ENCODE measurements around the gene UBE2Q1. TPM values are rescaled to one million over a fixed set of nuclear protein-coding genes. Genes with fewer than 3 reads are reported as not detected.

Gene UBE2Q1
- total RNA-seq, 1 experiment from 2014 or later: 52.8 TPM

DNA sequence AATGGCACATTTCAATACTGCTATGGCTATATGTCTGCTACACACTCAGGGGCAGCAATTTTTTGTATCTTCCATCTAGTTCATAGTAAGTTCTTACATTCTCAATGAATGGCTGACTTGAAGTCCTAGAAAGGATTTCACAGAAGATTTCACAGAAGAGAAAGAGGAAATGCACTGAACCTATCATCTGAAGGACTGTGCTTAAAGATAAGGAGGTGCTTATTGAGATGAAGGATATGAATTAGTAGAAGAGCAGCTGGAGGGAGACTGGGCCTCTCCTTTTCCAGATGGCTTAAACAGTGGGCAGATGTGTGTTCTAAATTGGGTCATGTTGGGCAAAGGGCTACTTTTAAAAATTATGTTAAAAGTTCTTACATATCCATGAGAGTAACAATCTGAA is 34.9 kb upstream of the UBE2Q1 start:
- CTCF ChIA-PET: interaction anchor here (0.6 kb wide), 1 partner anchor 11 kb away, joined by 3 read pairs; no protein-coding TSS in a partner anchor
- BruUV-seq (replicated peaks): no TSS peak

DNA sequence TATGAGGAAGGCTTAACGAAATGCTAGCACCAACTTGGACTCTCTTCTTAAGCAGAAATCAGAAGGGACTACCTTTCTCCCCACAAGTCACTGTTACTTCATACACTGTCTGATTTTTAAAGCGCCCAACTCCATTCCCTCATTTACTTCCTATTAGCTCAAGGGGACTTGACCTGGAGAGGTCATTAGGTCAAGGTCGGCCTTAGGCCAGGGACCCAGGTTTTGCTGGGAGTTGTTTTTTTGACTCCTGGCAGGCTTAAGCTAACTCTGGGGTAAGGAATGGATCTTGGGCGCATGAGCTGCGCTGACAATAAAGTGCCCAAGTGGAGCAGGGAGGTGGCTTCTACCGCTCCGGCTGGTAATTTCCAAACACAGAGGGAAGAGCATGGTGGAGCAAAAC is 32.7 kb upstream of the UBE2Q1 start:
- H3K9me3 ChIP-seq (ENCODE audit: insufficient read depth, low read depth): no peaks in the 10 kb centered on the region
- intact Hi-C loops (cut with micrococcal nuclease; ENCODE audit: unreplicated experiment): no loop called here
- TF ChIP-seq EZH2 (IDR thresholded peaks at IDR 0.05; ENCODE audit: low read depth): no peak
- no peak for TF ChIP-seq CTCF (conservative IDR thresholded peaks at IDR 0.05)
- no peaks in the 10 kb centered on the region for H3F3A ChIP-seq (ENCODE audit: insufficient read depth, low read depth)
- no peaks in the 10 kb centered on the region for H3K79me2 ChIP-seq (ENCODE audit: low read depth)
- BruUV-seq (replicated peaks): no TSS peak
- no peaks in the 10 kb centered on the region for H3K9me2 ChIP-seq (ENCODE audit: insufficient read depth)
- ChIA-PET CTCF (interaction anchor here (0.6 kb wide), 1 partner anchor 17 kb away, joined by 3 read pairs; no protein-coding TSS in a partner anchor), POLR2A (ENCODE audit: unreplicated experiment) (no interaction called here)
- H3K4me2 ChIP-seq: no peak overlapping the region
- H3K27me3 ChIP-seq (ENCODE audit: insufficient read depth, low read depth): no peaks in the 10 kb centered on the region
- peaks cover 66% of the 10 kb centered on the region for H3K36me3 ChIP-seq (ENCODE audit: low read depth)
- H3K4me3 ChIP-seq: no peak overlapping the region
- H3K4me1 ChIP-seq (replicated peaks; ENCODE audit: insufficient read depth): no peaks in the 10 kb centered on the region
- no peak overlapping the region for H2AFZ ChIP-seq
- peaks cover 8% of the 10 kb centered on the region; the same call in 1 of the 2 replicates for H4K20me1 ChIP-seq (ENCODE audit: insufficient read depth)
- no peak for DNase-seq
- no peak overlapping the region for H3K27ac ChIP-seq

More for the DNA sequence above, 34.9 kb upstream of the UBE2Q1 start:
- peaks cover 64% of the 10 kb centered on the region for H3K36me3 ChIP-seq (ENCODE audit: low read depth)
- POLR2A ChIA-PET (ENCODE audit: unreplicated experiment): no interaction called here
- no peak overlapping the region for H3K4me3 ChIP-seq
- H4K20me1 ChIP-seq (ENCODE audit: insufficient read depth): peaks cover 8% of the 10 kb centered on the region
- H3K4me2 ChIP-seq: no peak overlapping the region
- H3K4me1 ChIP-seq (replicated peaks; ENCODE audit: insufficient read depth): no peaks in the 10 kb centered on the region
- H3K9me2 ChIP-seq (ENCODE audit: insufficient read depth): no peaks in the 10 kb centered on the region
- no peaks in the 10 kb centered on the region for H3F3A ChIP-seq (ENCODE audit: insufficient read depth, low read depth)
- intact Hi-C loops (cut with micrococcal nuclease; ENCODE audit: unreplicated experiment): no loop called here
- H3K27me3 ChIP-seq (ENCODE audit: insufficient read depth, low read depth): no peaks in the 10 kb centered on the region
- no peak overlapping the region for H3K27ac ChIP-seq
- no peak overlapping the region for H2AFZ ChIP-seq
- H3K9me3 ChIP-seq (ENCODE audit: insufficient read depth, low read depth): no peaks in the 10 kb centered on the region
- no peaks in the 10 kb centered on the region for H3K79me2 ChIP-seq (ENCODE audit: low read depth)
- TF ChIP-seq EZH2 (IDR thresholded peaks at IDR 0.05; ENCODE audit: low read depth): no peak
- DNase-seq: no peak

DNA sequence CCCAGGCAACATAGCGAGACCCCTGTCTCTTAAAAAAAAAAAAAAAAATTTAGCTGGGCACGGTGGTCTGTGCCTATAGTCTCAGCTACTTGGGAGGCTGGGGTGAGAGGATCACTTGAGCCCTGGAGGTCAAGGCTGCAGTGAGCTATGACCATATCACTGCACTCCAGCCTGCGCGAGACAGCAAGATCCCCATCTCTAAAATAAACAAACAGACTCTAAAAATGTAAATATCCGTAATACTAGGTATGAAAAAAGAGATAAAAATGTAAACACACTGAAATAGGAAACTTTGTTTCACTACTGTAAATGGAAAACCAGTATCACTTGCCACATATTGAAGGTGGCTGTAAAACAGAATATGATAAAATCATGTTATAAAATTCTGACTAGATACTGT is 32.3 kb upstream of the UBE2Q1 start:
- ChIA-PET POLR2A (ENCODE audit: unreplicated experiment) (interaction anchor here (0.7 kb wide), 1 partner anchor 19 kb away, joined by 7 read pairs; no protein-coding TSS in a partner anchor), CTCF (interaction anchor here (0.6 kb wide), 1 partner anchor 16 kb away, joined by 3 read pairs; no protein-coding TSS in a partner anchor)
- BruUV-seq (replicated peaks): no TSS peak
- peaks cover 66% of the 10 kb centered on the region for H3K36me3 ChIP-seq (ENCODE audit: low read depth)
- intact Hi-C loops (cut with micrococcal nuclease; ENCODE audit: unreplicated experiment): no loop called here
- H3K4me1 ChIP-seq (replicated peaks; ENCODE audit: insufficient read depth): no peaks in the 10 kb centered on the region
- H2AFZ ChIP-seq: no peak overlapping the region
- no peak for TF ChIP-seq CTCF (conservative IDR thresholded peaks at IDR 0.05)
- TF ChIP-seq EZH2 (IDR thresholded peaks at IDR 0.05; ENCODE audit: low read depth): no peak
- no peak overlapping the region for H3K4me2 ChIP-seq
- no peaks in the 10 kb centered on the region for H3F3A ChIP-seq (ENCODE audit: insufficient read depth, low read depth)
- H3K27me3 ChIP-seq (ENCODE audit: insufficient read depth, low read depth): no peaks in the 10 kb centered on the region
- H3K9me3 ChIP-seq (ENCODE audit: insufficient read depth, low read depth): no peaks in the 10 kb centered on the region
- no peaks in the 10 kb centered on the region for H3K79me2 ChIP-seq (ENCODE audit: low read depth)
- no peak overlapping the region for H3K27ac ChIP-seq
- DNase-seq: no peak
- H4K20me1 ChIP-seq (ENCODE audit: insufficient read depth): peaks cover 8% of the 10 kb centered on the region; the same call in 1 of the 2 replicates
- no peak overlapping the region for H3K4me3 ChIP-seq
- no peaks in the 10 kb centered on the region for H3K9me2 ChIP-seq (ENCODE audit: insufficient read depth)

DNA sequence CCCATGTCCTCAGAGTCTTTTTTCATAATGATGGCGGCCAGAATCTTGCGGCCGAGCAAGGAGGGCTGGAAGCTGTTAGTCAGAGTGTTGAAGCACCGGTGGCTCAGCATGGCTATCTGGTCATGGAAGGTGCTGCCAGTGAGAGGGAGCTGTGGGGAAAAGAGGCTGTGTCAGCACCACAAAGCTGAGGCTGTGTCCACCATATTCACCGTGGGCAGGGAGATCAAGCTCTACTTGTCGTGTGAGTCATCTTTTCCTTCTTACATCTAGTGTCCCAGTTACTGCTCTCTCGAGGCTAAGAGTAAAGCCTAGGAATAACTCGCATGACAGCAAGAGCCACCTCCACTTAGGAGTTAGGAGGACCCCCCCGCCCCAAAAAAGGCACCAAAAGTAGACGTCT is 31.3 kb upstream of the UBE2Q1 start:
- BruUV-seq (replicated peaks): no TSS peak
- no peak for TF ChIP-seq CTCF (conservative IDR thresholded peaks at IDR 0.05)
- no peak for TF ChIP-seq EZH2 (IDR thresholded peaks at IDR 0.05; ENCODE audit: low read depth)
- H3K4me1 ChIP-seq (replicated peaks; ENCODE audit: insufficient read depth): no peaks in the 10 kb centered on the region
- no peaks in the 10 kb centered on the region for H3K27me3 ChIP-seq (ENCODE audit: insufficient read depth, low read depth)
- POLR2A ChIA-PET (ENCODE audit: unreplicated experiment): no interaction called here
- H4K20me1 ChIP-seq (ENCODE audit: insufficient read depth): 0 out of 2 replicates have a peak, but pooled peaks cover 5% of the 10 kb centered on the region
- H2AFZ ChIP-seq: no peak overlapping the region
- H3K4me2 ChIP-seq: no peak overlapping the region
- no peaks in the 10 kb centered on the region for H3K9me2 ChIP-seq (ENCODE audit: insufficient read depth)
- no peak overlapping the region for H3K4me3 ChIP-seq
- intact Hi-C loops (cut with micrococcal nuclease; ENCODE audit: unreplicated experiment): no loop called here
- CTCF ChIA-PET: no interaction called here
- no peaks in the 10 kb centered on the region for H3F3A ChIP-seq (ENCODE audit: insufficient read depth, low read depth)
- peaks cover 67% of the 10 kb centered on the region for H3K36me3 ChIP-seq (ENCODE audit: low read depth)
- H3K79me2 ChIP-seq (ENCODE audit: low read depth): no peaks in the 10 kb centered on the region
- DNase-seq: no peak
- no peaks in the 10 kb centered on the region for H3K9me3 ChIP-seq (ENCODE audit: insufficient read depth, low read depth)
- H3K27ac ChIP-seq: no peak overlapping the region

All from PC-9 (cell line).